ENCODE results near the gene SOSTDC1.
"Not testable (repeated sequence)": the region's sequence is repeated elsewhere in the genome, so short reads cannot be mapped to it uniquely, and the experiment has no call there.

Gene SOSTDC1

GRCh38 chr7:16479161-16479560 is 13.6 kb upstream of the SOSTDC1 start:
- TF ChIP-seq CTCF (IDR thresholded peaks at IDR 0.05; ENCODE audit: low read depth, low read length): no peak
- Histone ChIP-seq H3K27me3 (no peaks in the 10 kb centered on the region), H3K4me1 (no peaks in the 10 kb centered on the region), H3K36me3 (no peaks in the 10 kb centered on the region), H3K4me3 (ENCODE audit: low read depth, low read length) (no peak overlapping the region), H3K9me3 (no peaks in the 10 kb centered on the region)
- DNase-seq: no peak

- no peak for DNase-seq
- H3K36me3 ChIP-seq: no peaks in the 10 kb centered on the region
Measured at GRCh38 chr7:16471933-16472332, 6.4 kb upstream of the SOSTDC1 start.

GRCh38 chr7:16463949-16464715 is 1.4 kb downstream of the SOSTDC1 start:
- H3K4me3 ChIP-seq (ENCODE audit: low read depth, low read length): peak overlapping the region; percentile 61
- no peaks in the 10 kb centered on the region for H3K36me3 ChIP-seq
- no peaks in the 10 kb centered on the region for H3K9me3 ChIP-seq
- no peaks in the 10 kb centered on the region for H3K27me3 ChIP-seq
- no peak for TF ChIP-seq CTCF (IDR thresholded peaks at IDR 0.05; ENCODE audit: low read depth, low read length)
- no peaks in the 10 kb centered on the region for H3K4me1 ChIP-seq
- no peak for DNase-seq

More at GRCh38 chr7:16471933-16472332, 6.4 kb upstream of the SOSTDC1 start:
- no peak overlapping the region for H3K4me3 ChIP-seq (ENCODE audit: low read depth, low read length)
- no peaks in the 10 kb centered on the region for H3K27me3 ChIP-seq
- H3K9me3 ChIP-seq: no peaks in the 10 kb centered on the region
- no peaks in the 10 kb centered on the region for H3K4me1 ChIP-seq
- TF ChIP-seq CTCF (IDR thresholded peaks at IDR 0.05; ENCODE audit: low read depth, low read length): peak; percentile 10; the same call in 1 of the 2 replicates

GRCh38 chr7:16463520-16463919 is 2.0 kb downstream of the SOSTDC1 start:
- TF ChIP-seq CTCF (IDR thresholded peaks at IDR 0.05; ENCODE audit: low read depth, low read length): no peak
- Histone ChIP-seq H3K36me3 (no peaks in the 10 kb centered on the region), H3K4me1 (no peaks in the 10 kb centered on the region), H3K4me3 (ENCODE audit: low read depth, low read length) (peak overlapping the region; percentile 61), H3K27me3 (no peaks in the 10 kb centered on the region), H3K9me3 (no peaks in the 10 kb centered on the region)
- DNase-seq: no peak

GRCh38 chr7:16462431-16462889 is 3.1 kb downstream of the SOSTDC1 start:
- no peaks in the 10 kb centered on the region for H3K4me1 ChIP-seq
- TF ChIP-seq CTCF (IDR thresholded peaks at IDR 0.05; ENCODE audit: low read depth, low read length): no peak
- H3K4me3 ChIP-seq (ENCODE audit: low read depth, low read length): no peak overlapping the region
- no peaks in the 10 kb centered on the region for H3K9me3 ChIP-seq
- H3K27me3 ChIP-seq: no peaks in the 10 kb centered on the region
- no peaks in the 10 kb centered on the region for H3K36me3 ChIP-seq
- DNase-seq: no peak

- Histone ChIP-seq H3K27me3 (no peaks in the 10 kb centered on the region), H3K4me1 (no peaks in the 10 kb centered on the region), H3K4me3 (ENCODE audit: low read depth, low read length) (no peak overlapping the region), H3K36me3 (no peaks in the 10 kb centered on the region), H3K9me3 (no peaks in the 10 kb centered on the region)
- no peak for DNase-seq
- TF ChIP-seq CTCF (IDR thresholded peaks at IDR 0.05; ENCODE audit: low read depth, low read length): no peak
Measured at GRCh38 chr7:16460789-16461493, 4.6 kb downstream of the SOSTDC1 start.

GRCh38 chr7:16456303-16456702 is 9.2 kb downstream of the SOSTDC1 start:
- H3K36me3 ChIP-seq; H3K4me1 ChIP-seq; H3K4me3 ChIP-seq (ENCODE audit: low read depth, low read length); H3K9me3 ChIP-seq; DNase-seq; H3K27me3 ChIP-seq: not testable (repeated sequence)
